BJ (cell line): Measurements from ENCODE around the gene KIAA0232. TPM values are rescaled to one million over a fixed set of nuclear protein-coding genes. Genes with fewer than 3 reads are reported as not detected.

Experiments
- CTCF ChIA-PET: fragments of 350-600 bp; formaldehyde crosslinking; extraction: SDS; loops from one replicate; lab custom pipeline; 2021; ENCODE audit warnings: antibody characterized with exemption, inconsistent platforms; lab: Yijun Ruan, JAX
- POLR2A ChIA-PET: fragments of 300-600 bp; sonication (Branson Sonifier 250); formaldehyde crosslinking; extraction: SDS; loops from one replicate; lab custom pipeline; 2021; ENCODE audit warnings: antibody characterized with exemption; lab: Charles Lee
- DNase-seq: peaks from one replicate; pipeline ENCODE4 v3.0.0-alpha.2; 2011; ENCODE audit warnings: low read depth
- H3K27me3 ChIP-seq: 2 replicates; pipeline ENCODE4 v1.6.0; 2011; ENCODE audit warnings: low read length; ENCODE audit not compliant: control insufficient read depth, insufficient read depth
- H3K36me3 ChIP-seq: 2 replicates; pipeline ENCODE4 v1.5.1; 2011; ENCODE audit warnings: low read length; ENCODE audit not compliant: control insufficient read depth, insufficient read depth
- H3K4me3 ChIP-seq: 2 replicates; pipeline ENCODE4 v1.5.1; 2011; ENCODE audit warnings: low read depth, mild to moderate bottlenecking, control low read depth, low read length
- polyA plus RNA-seq: library from polyadenylated mRNA; depleted of rRNA; stranded (reverse); fragments of >200 nt; gene quantifications from 2 replicates; pipeline ENCODE4 v1.2.3, GENCODE V29; 2011
- TF ChIP-seq, protein P1 (sequence below): IDR thresholded peaks from 2 replicates; pipeline ENCODE4 v1.5.1; 2011; ENCODE audit warnings: low read depth, mild to moderate bottlenecking, control low read depth, inconsistent platforms, low read length, moderate library complexity; ENCODE audit not compliant: insufficient read depth

The KIAA0232 gene
- polyA plus RNA-seq, 1 experiment, result 11.0 TPM

DNA sequence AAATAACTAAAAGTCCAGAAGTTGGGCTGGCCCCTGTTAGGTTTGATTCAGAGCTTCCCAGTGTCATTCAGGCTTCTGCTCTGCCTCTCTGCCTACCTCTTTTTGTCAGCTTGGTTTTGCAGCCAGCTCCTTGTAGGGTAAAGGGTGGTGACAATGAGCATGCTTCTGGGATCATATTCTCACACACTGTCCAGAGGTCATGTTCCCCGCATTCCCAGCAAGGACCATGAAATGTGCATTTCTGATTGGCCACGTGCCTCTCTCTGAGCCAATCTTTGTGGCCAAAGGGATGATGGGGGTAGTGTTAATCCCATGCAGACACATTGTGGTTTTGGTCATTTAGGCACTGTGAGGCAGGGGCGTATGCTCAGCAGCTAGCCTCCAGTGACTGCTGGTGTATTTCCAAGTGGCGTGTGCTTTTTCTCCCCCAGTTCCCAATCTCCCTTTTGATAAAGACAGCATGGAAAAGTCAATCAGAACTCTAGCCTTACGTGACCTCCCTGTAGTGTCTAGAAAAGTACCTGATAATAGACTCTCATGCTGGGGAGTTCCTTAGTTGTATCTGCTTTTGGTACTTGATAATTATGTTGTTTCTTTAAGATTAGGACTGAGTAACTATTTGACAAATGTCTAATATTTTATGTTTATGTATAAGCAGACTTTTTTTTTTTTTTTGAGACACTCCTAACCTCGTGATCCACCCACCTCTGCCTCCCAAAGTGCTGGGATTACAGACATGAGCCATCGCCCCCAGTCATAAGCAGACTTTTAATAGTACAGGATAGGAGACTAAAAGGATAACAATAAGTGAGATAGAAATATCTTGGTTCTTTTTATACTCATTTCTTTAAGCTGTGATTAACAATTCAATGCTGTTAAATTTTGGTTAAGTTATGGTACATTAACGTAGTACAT lies 57.8 kb downstream of the KIAA0232 start:
- POLR2A ChIA-PET, result no interaction called here
- Histone ChIP-seq H3K27me3 (no peaks in the 10 kb centered on the region), H3K4me3 (no peak overlapping the region), H3K36me3 (no peaks in the 10 kb centered on the region)
- CTCF ChIA-PET, result interaction anchor here (1.3 kb wide), 1 partner anchor 13 kb away, joined by 3 read pairs; no protein-coding TSS in a partner anchor
- peak; percentile 11 for DNase-seq
- TF ChIP-seq, protein P1, sequence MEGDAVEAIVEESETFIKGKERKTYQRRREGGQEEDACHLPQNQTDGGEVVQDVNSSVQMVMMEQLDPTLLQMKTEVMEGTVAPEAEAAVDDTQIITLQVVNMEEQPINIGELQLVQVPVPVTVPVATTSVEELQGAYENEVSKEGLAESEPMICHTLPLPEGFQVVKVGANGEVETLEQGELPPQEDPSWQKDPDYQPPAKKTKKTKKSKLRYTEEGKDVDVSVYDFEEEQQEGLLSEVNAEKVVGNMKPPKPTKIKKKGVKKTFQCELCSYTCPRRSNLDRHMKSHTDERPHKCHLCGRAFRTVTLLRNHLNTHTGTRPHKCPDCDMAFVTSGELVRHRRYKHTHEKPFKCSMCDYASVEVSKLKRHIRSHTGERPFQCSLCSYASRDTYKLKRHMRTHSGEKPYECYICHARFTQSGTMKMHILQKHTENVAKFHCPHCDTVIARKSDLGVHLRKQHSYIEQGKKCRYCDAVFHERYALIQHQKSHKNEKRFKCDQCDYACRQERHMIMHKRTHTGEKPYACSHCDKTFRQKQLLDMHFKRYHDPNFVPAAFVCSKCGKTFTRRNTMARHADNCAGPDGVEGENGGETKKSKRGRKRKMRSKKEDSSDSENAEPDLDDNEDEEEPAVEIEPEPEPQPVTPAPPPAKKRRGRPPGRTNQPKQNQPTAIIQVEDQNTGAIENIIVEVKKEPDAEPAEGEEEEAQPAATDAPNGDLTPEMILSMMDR, result no peak

DNA sequence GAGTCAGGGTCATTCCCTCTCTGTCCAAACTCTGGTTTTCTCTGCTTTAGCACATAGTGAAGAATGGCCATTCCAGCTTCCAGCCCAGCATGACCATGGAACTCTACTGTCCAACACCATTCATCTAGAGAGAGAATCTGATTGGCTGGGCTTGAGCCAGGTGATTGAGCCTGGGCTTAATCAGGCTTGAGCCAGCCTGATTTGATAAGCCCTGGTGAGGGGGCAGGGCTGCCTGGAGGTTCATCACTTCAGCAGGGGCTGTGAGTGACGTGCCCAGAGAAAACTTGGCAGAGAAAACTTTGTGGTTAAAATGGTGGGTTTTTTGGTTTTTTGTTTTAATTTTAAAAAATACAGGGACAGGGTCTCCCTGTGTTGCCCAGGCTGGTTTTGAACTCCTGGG lies 62.5 kb downstream of the KIAA0232 start:
- no peak for DNase-seq
- CTCF ChIA-PET, result no interaction called here
- H3K27me3 ChIP-seq, result no peaks in the 10 kb centered on the region
- peaks cover 5% of the 10 kb centered on the region; the same call in 1 of the 2 replicates for H3K36me3 ChIP-seq
- H3K4me3 ChIP-seq, result no peak overlapping the region
- TF ChIP-seq, protein P1, result no peak
- POLR2A ChIA-PET, result no interaction called here

DNA sequence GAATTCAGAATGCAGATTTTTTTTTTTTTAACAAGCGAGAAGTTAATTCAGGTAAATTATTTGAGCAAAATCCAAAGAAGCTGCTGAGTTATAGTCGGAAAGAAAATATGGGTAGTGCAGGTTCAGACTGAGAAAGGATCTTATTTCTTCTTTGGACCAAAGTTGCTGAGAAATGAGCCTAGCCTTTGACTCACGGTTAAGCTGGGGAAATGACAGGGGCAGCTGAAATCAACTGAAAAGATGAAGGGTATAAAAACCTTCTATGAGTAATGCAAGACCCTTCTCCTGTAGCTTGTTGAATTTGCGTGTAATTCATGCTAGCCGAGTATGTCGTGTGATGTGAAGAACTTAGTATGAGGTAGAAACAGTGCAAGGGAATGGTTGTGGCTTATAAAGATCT lies 63.0 kb downstream of the KIAA0232 start:
- no peak for DNase-seq
- H3K36me3 ChIP-seq, result peaks cover 5% of the 10 kb centered on the region; the same call in 1 of the 2 replicates

DNA sequence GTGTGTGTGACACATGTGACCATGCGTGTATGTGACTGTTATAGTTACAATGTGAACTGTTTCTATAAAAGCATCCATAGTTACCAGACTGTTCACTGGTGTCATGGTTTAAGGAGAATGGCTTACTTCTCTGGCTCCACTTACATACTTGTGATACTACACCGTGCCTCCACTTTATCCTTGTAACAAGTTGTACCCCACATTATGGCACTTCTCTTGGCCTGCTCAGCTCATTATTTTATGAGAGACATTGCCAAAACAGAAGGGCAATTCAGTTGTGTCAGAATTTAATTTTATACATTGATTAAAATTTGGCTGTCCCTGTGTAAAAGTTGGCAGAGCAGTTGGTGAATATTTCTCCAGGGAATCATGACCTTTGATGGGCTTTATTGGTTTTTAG lies 64.7 kb downstream of the KIAA0232 start:
- ChIA-PET POLR2A (no interaction called here), CTCF (interaction anchor here (0.8 to 1.3 kb wide), 2 partner anchors 26 to 37 kb away, joined by 3 to 7 read pairs; no protein-coding TSS in a partner anchor)
- Histone ChIP-seq H3K27me3 (no peaks in the 10 kb centered on the region), H3K4me3 (no peak overlapping the region), H3K36me3 (peaks cover 5% of the 10 kb centered on the region; the same call in 1 of the 2 replicates)
- no peak for DNase-seq
- TF ChIP-seq, protein P1, result no peak

More for the DNA sequence above, 63.0 kb downstream of the KIAA0232 start:
- ChIA-PET CTCF (interaction anchor here (0.9 to 1.2 kb wide), 2 partner anchors 10 to 19 kb away, joined by 3 read pairs; no protein-coding TSS in a partner anchor), POLR2A (no interaction called here)
- TF ChIP-seq, protein P1, result no peak
- H3K4me3 ChIP-seq, result no peak overlapping the region
- H3K27me3 ChIP-seq, result no peaks in the 10 kb centered on the region

DNA sequence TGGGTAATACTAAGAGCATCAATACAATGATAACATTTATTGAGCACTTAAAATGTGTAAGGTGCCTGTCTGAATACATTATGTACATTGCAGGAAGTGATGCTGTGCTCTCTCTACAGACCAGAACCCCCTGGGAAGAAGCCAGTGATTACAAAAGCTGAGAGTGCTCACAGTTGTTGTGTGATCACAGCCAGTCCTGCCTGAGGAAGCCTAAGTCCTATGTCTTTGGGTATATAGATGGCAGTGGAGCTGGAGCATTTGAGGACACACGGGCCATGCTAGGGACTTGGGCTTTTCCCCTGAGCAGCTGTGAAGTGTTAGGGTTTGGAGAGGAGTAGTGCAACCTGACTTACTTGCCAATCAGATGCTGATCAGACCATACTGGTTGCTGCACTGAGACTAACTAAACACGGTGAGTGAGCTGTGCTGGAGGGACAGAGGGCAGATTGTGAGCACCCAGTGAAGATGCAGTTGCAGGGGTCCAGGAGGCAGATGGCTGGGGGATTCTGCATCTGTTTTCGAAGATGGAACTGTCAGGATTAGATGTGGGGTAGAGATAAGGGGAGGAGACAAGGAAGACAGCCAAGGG lies 66.3 kb downstream of the KIAA0232 start:
- DNase-seq, result no peak
- Histone ChIP-seq H3K36me3 (peaks cover 6% of the 10 kb centered on the region), H3K27me3 (no peaks in the 10 kb centered on the region), H3K4me3 (no peak overlapping the region)
- TF ChIP-seq, protein P1, result no peak
- POLR2A ChIA-PET, result no interaction called here
- CTCF ChIA-PET, result no interaction called here
